GM21528 (cell line): ENCODE results near the gene ZNF202.
A peak's percentile ranks its signal among the peaks of the same experiment; 100 is the strongest.
"Not testable (repeated sequence)": the region's sequence is repeated elsewhere in the genome, so short reads cannot be mapped to it uniquely, and the experiment has no call there.

Source experiments
- ATAC-seq: cut with Tn5 transposase; IDR thresholded peaks from one replicate; pipeline ENCODE4 v1.9.1; 2021; ENCODE audit warnings: mild to moderate bottlenecking, moderate library complexity; ENCODE audit not compliant: unreplicated experiment, low FRiP score

ZNF202 gene

DNA sequence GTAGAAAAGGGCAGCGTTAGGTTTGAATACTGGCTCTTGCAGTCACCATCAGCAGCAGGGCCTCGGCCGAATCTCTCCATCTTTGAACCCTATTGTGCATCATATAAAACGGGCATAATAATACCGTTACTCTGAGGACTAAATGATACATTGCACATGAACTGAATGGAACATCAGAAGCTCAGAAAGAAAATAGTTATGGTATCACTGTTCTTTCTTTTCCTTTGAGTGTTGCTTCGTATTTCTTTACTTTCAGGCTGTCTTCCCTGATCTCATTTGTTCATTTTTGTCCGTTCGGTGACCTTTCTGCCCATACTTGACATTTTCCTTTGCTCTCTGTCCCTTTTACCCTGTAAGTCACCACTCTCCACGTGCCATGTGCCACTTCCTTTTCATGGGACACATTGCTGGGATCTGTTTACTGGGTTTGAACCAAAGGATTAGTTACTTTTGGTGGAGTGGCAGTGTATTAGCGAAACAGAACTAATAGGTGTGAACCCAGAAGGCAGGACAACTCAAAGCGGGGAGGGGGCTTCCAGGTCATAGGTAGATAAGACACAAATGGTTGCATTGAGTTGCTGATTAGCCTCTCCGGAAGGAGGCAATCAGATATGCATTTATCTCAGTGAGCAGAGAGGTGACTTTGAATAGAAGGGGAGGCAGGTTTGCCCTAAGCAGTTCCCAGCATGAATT, 717 bp upstream of the ZNF202 start:
- ATAC-seq: no peak

DNA sequence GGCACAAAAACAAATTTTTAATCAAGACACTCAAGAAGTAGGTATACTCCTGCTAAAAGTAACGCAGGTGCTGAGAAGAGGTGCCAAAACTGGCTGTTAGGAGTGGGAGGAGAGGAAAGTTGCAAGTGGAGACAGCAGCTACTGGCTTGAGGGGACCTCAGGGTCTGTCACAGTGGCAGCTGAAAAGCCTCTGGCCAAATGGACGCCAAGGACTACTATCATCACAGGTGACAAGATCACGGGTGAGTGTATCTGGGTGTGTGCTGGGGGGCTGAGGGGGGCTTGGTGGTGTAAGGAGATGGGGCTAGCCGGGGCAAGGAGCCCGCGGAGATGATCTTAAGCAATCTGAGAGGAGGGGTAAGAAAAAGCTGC, 687 bp downstream of the ZNF202 start:
- peak; percentile 4 for ATAC-seq

DNA sequence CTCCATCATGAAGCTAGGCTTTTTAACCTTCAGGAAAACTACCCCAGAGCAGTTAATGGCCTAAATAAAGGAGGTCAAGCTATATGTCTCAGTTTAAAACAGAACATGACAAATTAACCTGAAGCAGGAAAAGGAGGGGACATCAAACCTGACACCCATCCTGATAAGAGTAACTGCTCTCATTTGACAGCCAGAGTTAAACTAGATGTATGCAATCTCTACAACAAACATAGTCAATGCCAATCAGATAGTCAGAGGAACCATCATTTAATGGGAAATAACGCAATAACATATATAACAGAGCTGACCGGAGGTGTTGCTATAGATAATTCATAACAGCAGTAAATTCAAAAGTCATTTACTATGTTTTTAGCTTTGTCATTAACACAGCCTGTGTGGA, 3.1 kb downstream of the ZNF202 start:
- no peak for ATAC-seq

DNA sequence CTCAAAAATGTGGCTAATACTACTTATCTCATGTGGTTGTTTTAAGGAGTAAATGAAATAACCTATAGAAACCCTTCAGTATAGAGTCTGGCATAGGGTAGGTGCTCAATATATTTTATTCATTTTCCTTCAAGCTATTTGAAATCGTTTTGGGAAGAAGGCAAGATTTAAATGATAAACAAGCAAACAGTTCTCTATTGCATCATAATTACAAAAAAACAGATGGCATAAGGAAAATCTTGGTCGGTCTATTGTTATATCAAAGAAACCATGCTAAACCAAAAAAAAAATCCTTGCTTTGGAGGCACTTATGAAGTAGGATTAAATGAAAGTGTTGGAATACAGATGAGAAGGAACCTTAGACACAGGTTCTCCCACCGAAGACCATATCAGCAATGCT, 4.7 kb downstream of the ZNF202 start:
- no peak for ATAC-seq

DNA sequence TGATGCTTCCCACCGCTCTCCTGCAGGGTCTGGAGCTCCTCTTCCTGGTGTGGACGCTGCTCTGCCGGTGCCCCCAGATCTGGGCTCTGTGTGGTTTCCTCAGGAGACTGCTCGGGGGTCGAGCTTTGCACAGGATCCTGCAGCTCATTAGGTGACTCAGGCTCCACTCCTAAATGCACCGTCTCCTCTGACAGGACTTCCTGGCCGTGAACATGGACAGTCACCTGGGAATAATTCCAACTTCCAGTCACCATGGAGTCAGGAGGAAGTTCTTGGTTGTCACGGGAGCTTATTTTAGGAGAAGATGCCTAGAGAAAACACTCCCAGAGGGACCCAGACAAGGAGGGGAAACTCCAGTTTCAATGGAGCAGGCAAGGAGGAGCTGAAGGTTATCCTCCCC, 11.9 kb downstream of the ZNF202 start:
- no peak for ATAC-seq

DNA sequence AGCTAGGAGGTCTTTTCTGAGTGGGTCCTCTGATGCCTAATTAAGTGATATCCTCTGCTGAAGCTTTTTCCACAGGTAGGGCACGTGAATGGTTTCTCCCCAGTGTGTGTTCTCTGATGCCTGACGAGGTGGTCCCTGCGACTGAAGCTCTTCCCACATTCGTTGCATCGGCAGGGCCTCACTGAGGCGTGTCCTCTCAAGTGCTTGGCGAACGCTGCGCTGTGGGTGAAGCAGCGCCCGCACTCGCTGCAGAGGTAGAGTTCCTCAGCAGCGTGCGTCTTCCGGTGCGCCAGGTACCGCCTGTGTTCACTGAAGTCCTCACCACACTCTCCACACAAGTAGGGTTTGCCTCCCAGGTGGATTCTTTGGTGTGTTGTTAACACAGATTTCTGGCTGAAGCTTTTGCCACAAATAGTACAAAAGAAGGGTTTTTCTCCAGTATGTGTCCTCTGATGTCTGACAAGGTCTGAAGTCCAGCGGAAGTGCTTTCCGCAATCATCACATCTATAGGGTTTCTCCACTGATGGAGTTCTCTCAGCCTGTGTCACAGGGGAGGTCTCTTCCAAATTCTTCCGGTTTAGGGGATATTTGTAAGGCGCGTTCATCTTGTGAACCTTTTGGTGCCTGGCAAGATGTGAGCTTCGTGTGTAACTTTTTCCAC, 15.3 kb downstream of the ZNF202 start:
- no peak for ATAC-seq

DNA sequence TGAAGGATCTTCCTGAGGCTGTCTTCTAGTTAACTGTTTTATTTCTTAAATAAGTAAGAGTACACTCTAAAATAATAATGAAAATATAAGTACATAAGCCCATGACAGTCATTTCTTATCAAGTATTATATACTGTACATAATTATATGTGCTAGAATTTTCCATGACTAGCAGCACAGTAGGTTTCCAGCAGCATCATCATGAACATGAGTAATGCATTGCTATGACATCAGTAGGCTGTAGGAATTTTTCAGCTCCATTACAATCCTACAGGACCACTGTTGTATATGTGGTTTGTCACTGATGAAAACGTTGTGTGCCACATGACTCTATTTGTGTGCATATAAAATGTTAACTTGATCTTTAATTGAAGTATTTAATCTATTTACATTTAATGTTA, 22.0 kb downstream of the ZNF202 start:
- ATAC-seq: no peak

DNA sequence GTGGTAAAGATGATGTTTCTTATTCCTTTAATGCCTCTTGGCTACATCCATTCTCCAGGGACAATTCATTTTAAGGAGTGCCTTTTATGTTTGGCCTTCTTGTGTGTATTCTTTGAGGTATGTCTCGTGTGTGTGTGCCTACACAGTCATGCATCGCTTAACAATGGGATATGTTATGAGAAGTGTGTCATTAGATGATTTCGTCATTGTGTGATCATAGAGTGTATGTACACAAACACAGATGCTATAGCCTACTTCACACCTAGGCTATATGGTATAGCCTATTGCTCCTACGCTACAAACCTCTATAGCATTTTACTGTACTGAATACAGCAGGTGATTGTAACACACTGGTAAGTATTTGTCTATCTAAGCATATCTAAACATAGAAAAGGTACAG, 23.0 kb downstream of the ZNF202 start:
- ATAC-seq: no peak

DNA sequence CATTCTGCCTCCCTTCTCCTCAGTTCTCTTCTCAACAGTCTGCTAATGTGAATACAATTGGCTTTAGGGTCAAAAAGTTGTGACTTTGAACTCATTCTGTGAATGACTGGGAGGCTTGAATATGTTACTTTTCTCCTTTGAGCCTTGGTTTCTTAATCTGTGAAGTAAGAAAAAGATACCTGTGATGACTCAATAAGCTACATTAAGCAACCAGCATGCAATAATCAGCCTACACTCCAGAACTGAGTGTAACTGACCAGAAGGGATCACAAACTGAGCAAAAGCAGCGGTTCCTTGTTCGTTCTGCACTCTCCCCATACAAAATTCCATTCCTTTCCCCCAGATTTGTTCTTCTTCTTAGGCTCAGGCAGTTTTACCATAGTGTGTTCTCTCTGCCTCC, 23.4 kb downstream of the ZNF202 start:
- ATAC-seq: no peak

DNA sequence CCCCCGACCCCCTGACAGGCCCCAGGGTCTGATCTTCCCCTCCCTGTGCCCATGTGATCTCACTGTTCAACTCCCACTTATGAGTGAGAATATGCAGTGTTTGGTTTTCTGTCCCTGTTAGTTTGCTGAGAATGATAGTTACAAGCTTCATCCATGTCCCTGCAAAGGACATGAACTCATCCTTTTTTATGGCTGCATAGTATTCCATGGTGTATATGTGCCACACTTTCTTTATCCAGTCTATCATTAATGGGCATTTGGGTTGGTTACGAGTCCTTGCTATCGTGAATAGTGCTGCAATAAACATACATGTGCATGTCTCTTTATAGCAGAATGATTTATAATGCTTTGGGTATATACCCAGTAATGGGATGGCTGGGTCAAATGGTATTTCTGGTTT, 28.8 kb downstream of the ZNF202 start:
- ATAC-seq: not testable (repeated sequence)

DNA sequence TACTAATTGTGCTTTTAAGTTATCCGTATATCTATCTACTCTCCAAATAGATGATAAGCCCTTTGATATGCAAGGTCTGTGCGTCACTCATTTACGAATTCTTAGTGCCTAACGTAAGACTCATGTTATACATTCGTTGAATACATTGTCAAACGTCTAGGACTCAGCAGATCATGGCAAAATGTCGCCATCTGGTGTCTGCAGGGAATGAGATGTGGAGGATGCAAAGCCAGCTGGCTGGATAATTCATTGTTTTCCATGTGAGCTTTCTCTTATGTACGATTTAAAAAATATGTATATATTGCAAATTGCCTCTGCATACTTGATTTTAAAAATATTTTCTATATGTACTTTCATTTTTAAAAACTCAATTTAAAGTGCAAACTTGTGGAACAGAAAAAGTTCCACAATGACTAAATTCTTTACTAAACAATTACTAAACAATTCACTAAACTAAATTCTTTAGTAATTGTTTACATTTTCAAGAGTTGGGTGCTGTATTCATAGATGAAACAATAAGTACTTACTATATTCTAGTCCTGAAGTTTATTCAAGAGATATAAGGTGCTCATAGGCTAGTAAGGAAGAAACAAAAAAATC, 33.8 kb downstream of the ZNF202 start:
- ATAC-seq: no peak

DNA sequence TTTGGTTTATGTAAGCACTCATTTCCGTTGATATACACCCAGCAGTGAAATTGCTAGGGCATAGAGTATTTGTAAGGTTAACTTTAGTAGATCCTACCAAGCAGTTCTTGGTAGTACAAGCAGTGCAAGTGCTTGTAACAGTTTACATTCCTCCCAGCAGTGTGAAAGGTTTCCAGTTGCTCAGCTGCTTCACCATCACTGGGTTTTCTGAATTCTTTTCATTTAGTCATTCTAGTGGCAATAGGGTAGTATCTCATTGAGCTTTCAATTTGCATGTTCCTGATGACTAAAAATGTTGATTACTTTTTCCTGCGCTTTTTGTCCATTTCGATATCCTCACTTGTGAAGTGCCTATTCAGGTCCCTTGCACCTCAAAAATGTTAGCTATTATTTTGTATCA, 34.3 kb downstream of the ZNF202 start:
- ATAC-seq: no peak

DNA sequence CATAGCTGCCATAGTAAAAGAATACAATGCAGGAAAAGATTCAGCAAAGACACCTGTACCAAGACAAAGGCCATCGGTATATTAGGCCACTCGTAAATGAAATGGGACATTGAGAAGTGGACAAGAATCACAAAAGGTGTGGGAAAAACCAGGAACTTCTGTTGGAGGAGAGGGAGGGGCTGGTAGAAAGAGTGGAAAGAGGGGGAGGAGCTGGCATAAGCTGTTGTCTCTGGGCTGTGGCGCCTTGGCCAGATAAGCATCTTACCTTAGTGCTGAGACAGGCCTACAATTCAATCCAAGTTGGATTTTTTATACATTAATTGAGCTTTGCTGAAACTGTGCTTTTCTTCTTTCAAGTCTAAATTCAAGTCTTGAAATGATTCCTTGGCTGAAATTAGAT, 37.1 kb downstream of the ZNF202 start:
- no peak for ATAC-seq

DNA sequence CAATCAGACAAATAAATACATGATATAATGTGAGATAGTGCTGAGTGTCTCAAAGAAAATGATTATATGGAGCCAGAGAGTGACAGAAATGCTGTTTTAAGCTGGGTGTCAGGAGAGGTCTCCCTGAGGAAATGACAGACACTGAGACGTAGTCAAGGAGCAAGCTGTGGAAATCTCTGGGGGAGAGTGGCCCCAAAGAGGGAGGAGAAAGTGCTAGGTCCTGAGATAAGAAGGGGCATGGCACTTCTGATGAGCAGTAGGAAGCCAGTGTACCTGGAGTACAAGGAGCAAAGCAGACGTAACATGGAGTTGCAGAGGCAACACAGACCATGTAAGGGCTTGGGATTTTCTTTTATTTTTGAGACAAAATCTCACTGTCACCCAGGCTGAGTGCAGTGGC, 38.8 kb downstream of the ZNF202 start:
- ATAC-seq: no peak

DNA sequence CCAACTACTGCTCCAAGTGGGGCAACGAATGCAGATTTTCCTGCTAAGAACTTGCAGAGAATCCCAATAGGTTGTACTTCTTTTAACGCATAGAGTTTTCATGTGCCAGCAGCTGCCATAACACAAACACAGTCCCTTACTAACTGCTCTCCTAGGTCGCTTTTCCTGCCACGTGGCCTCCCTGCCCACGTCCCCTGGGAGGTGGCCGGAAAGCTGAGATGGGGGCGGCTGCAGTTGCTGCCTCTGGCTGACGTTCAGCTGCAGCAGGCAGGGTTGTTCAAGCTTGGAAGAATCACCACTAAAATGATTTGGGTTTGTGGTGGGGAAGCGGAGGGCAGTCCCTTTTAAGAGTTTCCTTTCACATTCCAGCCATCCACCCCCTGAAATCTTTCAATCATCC, 39.3 kb downstream of the ZNF202 start:
- no peak for ATAC-seq

DNA sequence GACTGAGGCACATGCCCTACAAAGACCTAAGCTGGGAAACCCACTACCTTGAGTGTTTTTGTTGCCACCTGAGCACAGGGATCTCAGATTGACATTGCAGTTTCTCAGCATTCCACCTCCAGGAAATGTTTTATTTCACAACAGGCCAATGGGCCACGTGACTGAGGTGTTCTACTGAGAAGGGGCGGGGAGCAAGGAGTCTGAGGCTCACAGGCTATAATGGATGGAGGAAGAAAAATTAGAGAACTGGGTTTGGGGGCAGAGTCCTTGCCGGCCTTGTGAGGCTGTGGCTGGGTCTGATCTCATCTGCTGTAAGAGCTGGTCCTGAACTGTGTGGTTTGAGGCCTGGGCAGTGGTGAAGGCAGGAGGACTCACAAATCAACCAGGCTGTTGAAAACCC, 40.7 kb downstream of the ZNF202 start:
- no peak for ATAC-seq

DNA sequence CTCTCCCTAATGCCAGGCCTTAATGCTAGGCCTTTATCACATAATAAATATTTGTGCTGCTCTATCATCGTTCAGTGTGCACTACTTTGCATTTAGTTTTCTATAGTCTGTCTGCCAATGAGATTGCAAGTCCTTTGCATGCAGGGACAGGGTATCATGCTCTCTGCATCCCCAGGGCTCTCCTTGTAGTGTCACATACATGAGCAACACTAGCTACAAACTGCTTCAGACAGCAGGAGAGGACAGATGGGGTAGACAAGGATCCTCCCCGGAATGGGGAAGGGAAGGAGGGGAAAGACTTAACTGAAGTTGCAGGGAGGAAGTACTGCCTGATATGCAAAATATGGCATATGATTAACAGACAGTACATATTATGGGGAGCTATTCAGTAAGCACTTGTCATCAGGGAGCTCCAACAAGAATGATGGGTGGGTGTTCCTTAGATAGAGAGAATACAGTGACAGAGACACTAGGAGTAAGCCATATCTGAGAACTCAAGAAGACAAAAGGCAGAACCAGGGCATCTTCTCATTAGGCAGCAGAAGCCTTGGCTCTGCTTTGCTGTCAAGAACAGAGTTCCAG, 42.8 kb downstream of the ZNF202 start:
- ATAC-seq: no peak

DNA sequence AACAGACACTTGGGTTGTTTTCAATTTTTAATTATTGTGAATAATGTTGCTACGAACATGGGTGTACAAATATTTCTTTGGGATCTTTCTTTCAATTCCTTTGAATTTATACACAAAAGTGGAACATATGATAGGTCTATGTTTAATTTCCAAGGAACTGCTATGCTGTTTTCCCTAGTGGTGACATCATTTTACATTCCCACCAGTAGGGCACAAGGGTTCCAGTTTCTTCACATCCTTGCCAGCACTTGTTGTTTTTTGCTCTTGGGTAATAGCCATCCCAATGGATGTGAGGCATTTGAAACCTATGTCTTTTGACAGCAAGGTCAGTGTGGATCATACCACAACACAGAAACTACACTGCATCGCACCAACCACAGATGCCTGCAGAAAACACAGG, 45.3 kb downstream of the ZNF202 start:
- no peak for ATAC-seq

DNA sequence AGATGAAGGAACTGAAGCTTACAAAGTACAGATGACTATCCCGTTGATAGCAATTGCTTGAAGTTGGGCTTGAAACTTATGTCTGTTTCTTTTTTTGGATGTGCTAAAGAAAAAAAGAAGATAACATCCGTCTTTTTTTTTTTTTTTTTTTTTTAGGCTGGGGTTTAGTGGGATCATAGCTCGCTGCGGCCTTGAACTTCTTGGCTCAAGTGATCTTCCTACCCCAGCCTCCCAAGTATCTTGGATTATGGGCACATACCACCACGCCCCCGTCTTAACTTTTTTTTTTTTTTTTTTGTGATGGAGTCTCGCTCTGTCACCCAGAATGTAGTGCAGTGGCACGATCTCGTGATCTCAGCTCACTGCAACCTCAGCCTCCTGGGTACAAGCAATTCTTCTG, 46.2 kb downstream of the ZNF202 start:
- ATAC-seq: no peak

DNA sequence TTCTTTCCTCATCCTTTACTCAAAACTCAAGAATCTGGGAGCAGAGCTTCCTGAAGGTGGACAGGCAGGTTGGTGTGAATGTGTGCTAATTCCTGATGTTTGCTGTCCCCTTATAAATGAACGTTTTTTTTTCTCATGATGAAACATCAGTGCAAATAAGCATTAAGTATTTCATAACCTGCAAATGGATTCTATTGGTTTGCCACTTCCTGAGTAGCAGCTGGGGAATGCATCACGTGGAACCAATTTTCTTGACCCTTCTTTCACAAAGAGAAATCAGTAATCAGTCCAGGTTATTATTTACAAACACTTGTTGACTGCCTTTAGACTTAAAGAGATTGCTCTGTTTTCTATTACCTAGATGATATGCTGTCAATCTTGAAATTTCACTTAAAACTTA, 46.9 kb downstream of the ZNF202 start:
- no peak for ATAC-seq

DNA sequence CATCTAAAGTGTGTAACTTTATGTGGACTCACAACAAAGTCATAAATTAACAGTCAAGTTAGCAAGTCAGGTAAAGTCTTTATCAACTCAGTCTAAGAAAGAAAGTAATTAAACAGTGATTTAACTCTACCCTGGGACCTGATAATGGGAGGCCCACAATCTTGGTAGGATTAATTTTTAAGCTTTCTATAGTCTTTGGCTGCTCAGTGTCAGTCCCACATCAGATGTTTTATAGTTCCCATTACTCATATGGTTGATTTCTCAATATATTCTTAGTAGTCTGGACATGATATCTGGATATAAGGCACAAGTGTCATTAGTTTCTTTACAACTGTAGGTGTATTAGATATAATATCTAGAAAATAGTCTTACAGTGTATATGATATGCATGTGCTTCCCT, 48.5 kb downstream of the ZNF202 start:
- no peak for ATAC-seq

DNA sequence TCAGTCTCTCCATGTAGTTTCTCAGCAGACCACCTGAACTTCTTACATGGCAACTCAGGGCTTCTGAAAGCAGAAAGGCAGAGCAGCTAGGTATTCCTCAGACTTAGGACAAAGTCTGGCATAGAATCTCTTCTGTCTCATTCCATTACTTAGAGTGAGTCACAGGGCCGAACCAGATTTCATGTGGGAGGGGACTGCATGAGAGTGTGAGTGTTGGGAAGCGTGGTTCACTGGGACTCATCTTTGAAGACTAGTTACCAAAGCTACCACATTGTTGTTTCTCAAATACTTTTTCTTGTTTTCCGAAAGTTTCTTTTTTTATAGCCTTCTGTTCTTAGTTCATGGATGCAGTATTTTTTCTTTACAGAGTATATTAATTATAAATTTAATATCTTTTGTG, 51.0 kb downstream of the ZNF202 start:
- no peak for ATAC-seq
